H9 (cell line): ENCODE results near the gene FAIM2. TPM values are rescaled to one million over a fixed set of nuclear protein-coding genes. Genes with fewer than 3 reads are reported as not detected.

Experiments used
- DNase-seq: peaks from one replicate; pipeline ENCODE4 v3.0.0-alpha.2; 2017
- H2AFZ ChIP-seq: one replicate; pipeline ENCODE4 v1.6.1; 2013; ENCODE audit warnings: mild to moderate bottlenecking, low read length, control low read depth, moderate library complexity
- H2AK5ac ChIP-seq: 2 replicates; pipeline ENCODE4 v1.6.1; 2013; ENCODE audit warnings: low read length, control low read depth, mixed read lengths; ENCODE audit not compliant: insufficient read length
- H2BK120ac ChIP-seq: one replicate; pipeline ENCODE4 v1.6.1; 2013; ENCODE audit warnings: low read depth, mild to moderate bottlenecking, low read length, control low read depth, inconsistent platforms; ENCODE audit not compliant: poor library complexity, severe bottlenecking
- H2BK12ac ChIP-seq: 2 replicates; pipeline ENCODE4 v1.6.1; 2013; ENCODE audit warnings: low read length, control low read depth, mixed read lengths, low read depth; ENCODE audit not compliant: insufficient read length
- H2BK15ac ChIP-seq: 2 replicates; pipeline ENCODE4 v1.6.1; 2013; ENCODE audit warnings: low read depth, low read length, control low read depth
- H2BK20ac ChIP-seq: one replicate; pipeline ENCODE4 v1.6.1; 2013; ENCODE audit warnings: low read depth, mild to moderate bottlenecking, low read length, control low read depth, inconsistent platforms; ENCODE audit not compliant: poor library complexity, severe bottlenecking
- H2BK5ac ChIP-seq: 2 replicates; pipeline ENCODE4 v1.6.1; 2013; ENCODE audit warnings: low read length, control low read depth, mixed read lengths; ENCODE audit not compliant: insufficient read length
- H3K14ac ChIP-seq: 2 replicates; pipeline ENCODE4 v1.6.1; 2013; ENCODE audit warnings: low read length, control low read depth; ENCODE audit not compliant: insufficient read depth
- H3K18ac ChIP-seq: 2 replicates; pipeline ENCODE4 v1.6.1; 2013; ENCODE audit warnings: low read depth, mild to moderate bottlenecking, mixed read lengths, low read length, control low read depth; ENCODE audit not compliant: insufficient read length
- H3K23ac ChIP-seq: 2 replicates; pipeline ENCODE4 v1.6.1; 2013; ENCODE audit warnings: low read length, control low read depth, mixed read lengths, low read depth; ENCODE audit not compliant: insufficient read length
- H3K23me2 ChIP-seq: 2 replicates; pipeline ENCODE4 v1.6.1; 2013; ENCODE audit warnings: low read depth, mild to moderate bottlenecking, mixed read lengths, low read length, control low read depth; ENCODE audit not compliant: insufficient read length, poor library complexity, severe bottlenecking
- H3K27ac ChIP-seq: 2 replicates; pipeline ENCODE4 v1.5.1; 2013; ENCODE audit warnings: low read length, control low read depth, mixed read lengths, low read depth; ENCODE audit not compliant: insufficient read length
- H3K27me3 ChIP-seq: 2 replicates; pipeline ENCODE4 v1.6.1; 2013; ENCODE audit warnings: low read length, control low read depth, inconsistent platforms; ENCODE audit not compliant: insufficient read depth
- H3K4ac ChIP-seq: 2 replicates; pipeline ENCODE4 v1.6.1; 2013; ENCODE audit warnings: low read depth, mild to moderate bottlenecking, control low read depth, inconsistent platforms, low read length, moderate library complexity
- H3K4me1 ChIP-seq: 2 replicates; pipeline ENCODE4 v1.6.1; 2013; ENCODE audit warnings: low read length, control low read depth, inconsistent platforms; ENCODE audit not compliant: insufficient read depth
- H3K4me2 ChIP-seq: 2 replicates; pipeline ENCODE4 v1.6.1; 2013; ENCODE audit warnings: low read length, control low read depth, mixed read lengths; ENCODE audit not compliant: insufficient read length, insufficient read depth
- H3K56ac ChIP-seq: 2 replicates; pipeline ENCODE4 v1.6.1; 2013; ENCODE audit warnings: low read depth, mild to moderate bottlenecking, mixed read lengths, low read length, control low read depth; ENCODE audit not compliant: insufficient read length
- H3K79me1 ChIP-seq: 2 replicates; pipeline ENCODE4 v1.6.1; 2013; ENCODE audit warnings: low read depth, mild to moderate bottlenecking, moderate library complexity, low read length, control low read depth, inconsistent platforms; ENCODE audit not compliant: insufficient read depth, poor library complexity, severe bottlenecking
- H3K79me2 ChIP-seq: 2 replicates; pipeline ENCODE4 v1.6.1; 2013; ENCODE audit warnings: low read length, control low read depth, inconsistent platforms; ENCODE audit not compliant: insufficient read depth
- H3K9ac ChIP-seq: 2 replicates; pipeline ENCODE4 v1.6.1; 2013; ENCODE audit warnings: low read length, control low read depth, mixed read lengths; ENCODE audit not compliant: insufficient read length; ENCODE audit errors: extremely low read depth
- H3K9me3 ChIP-seq: one replicate; pipeline ENCODE4 v1.6.1; 2013; ENCODE audit warnings: low read depth, low read length, inconsistent platforms; ENCODE audit not compliant: control insufficient read depth
- H3T11ph ChIP-seq: one replicate; pipeline ENCODE4 v1.6.1; 2013; ENCODE audit warnings: mild to moderate bottlenecking, low read length, control low read depth, inconsistent platforms
- H4K20me1 ChIP-seq: one replicate; pipeline ENCODE4 v1.6.1; 2013; ENCODE audit not compliant: control insufficient read depth, insufficient read length, insufficient read depth
- H4K5ac ChIP-seq: 2 replicates; pipeline ENCODE4 v1.6.1; 2013; ENCODE audit warnings: low read depth, mild to moderate bottlenecking, mixed read lengths, low read length, control low read depth; ENCODE audit not compliant: insufficient read length
- H4K8ac ChIP-seq: replicated peaks from 2 replicates; pipeline ENCODE4 v1.6.1; 2013; ENCODE audit warnings: low read length, control low read depth, mixed read lengths, low read depth; ENCODE audit not compliant: insufficient read length
- H4K91ac ChIP-seq: 2 replicates; pipeline ENCODE4 v1.6.1; 2013; ENCODE audit warnings: low read depth, mild to moderate bottlenecking, moderate library complexity, mixed read lengths, low read length, control low read depth; ENCODE audit not compliant: insufficient read length
- H3K27ac Mint-ChIP-seq, 3 experiments: 2 replicates in 2 of 3; 3 replicates in 1 of 3; pipeline ENCODE4 v1.8.0; 2020 to 2021; ENCODE audit warnings: mixed read lengths in 3 of 3, mild to moderate bottlenecking in 1 of 3, moderate library complexity in 1 of 3
- H3K27me3 Mint-ChIP-seq: 2 replicates; pipeline ENCODE4 v1.8.0; 2021; ENCODE audit warnings: low read depth, mild to moderate bottlenecking, moderate library complexity, mixed read lengths
- H3K36me3 Mint-ChIP-seq, 3 experiments: 2 replicates in 2 of 3; 3 replicates in 1 of 3; pipeline ENCODE4 v1.8.0; 2020 to 2021; ENCODE audit warnings: low read depth in 3 of 3, mixed read lengths in 3 of 3; ENCODE audit not compliant: insufficient read depth in 1 of 3
- H3K4me1 Mint-ChIP-seq, 2 experiments: 2 replicates each; pipeline ENCODE4 v1.8.0; 2020; ENCODE audit warnings: mixed read lengths in 2 of 2
- H3K4me3 Mint-ChIP-seq, 2 experiments: 2 replicates in 1 of 2; 3 replicates in 1 of 2; pipeline ENCODE4 v1.8.0; 2020 to 2021; ENCODE audit warnings: mild to moderate bottlenecking in 2 of 2, mixed read lengths in 2 of 2, moderate library complexity in 1 of 2
- H3K9me3 Mint-ChIP-seq, 2 experiments: 2 replicates in 1 of 2; 3 replicates in 1 of 2; pipeline ENCODE4 v1.8.0; 2020; ENCODE audit warnings: mild to moderate bottlenecking in 2 of 2, mixed read lengths in 2 of 2, moderate library complexity in 1 of 2
- CTCF ChIP-seq: fragments of 200-600 bp; sonication (generic); conservative IDR thresholded peaks from 3 replicates; pipeline ENCODE4 v1.8.0; 2021; ENCODE audit warnings: antibody characterized with exemption, mild to moderate bottlenecking
- WGBS: extraction: QIAGEN DNeasy Blood & Tissue Kit; methylation state at CpG from one replicate; pipeline ENCODE4 v1.1.7; 2013; ENCODE audit warnings: missing lambda C conversion rate, low lambda C conversion rate, mixed read lengths; ENCODE audit not compliant: insufficient read length; ENCODE audit errors: extremely low coverage; 5-methylcytosine and 5-hydroxymethylcytosine counted together
- total RNA-seq: library from RNA; stranded (reverse); gene quantifications from 2 replicates; pipeline ENCODE4 v1.2.1, GENCODE V29; 2021

Gene FAIM2
- total RNA-seq, 1 experiment from 2014 or later: 0.42 TPM

DNA sequence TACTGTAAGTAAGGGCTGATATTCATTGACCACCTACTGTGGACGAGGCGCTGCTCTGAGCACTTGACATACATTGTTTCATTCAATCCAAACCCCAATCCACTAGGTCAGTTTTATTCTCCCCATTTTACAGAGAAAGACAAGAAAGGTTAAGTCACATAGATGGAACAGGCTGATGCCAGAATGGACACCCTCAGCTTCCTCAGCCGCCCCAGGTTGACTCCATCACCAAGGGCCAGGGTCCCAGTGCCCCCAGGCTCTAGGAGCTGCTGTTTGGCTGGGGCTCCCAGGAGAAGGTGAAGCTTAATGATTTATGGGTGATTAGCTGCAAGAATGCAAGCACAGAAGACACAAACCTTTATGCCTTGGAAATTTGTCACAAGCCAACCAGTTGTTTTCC lies 46.2 kb upstream of the FAIM2 start:
- no peak overlapping the region for H2BK120ac ChIP-seq
- no peaks in the 10 kb centered on the region; the same call in 1 of the 2 replicates for H3K4me1 ChIP-seq
- H3K79me2 ChIP-seq: no peaks in the 10 kb centered on the region
- H3K56ac ChIP-seq: no peak overlapping the region
- H3K18ac ChIP-seq: no peak overlapping the region
- H3K9ac ChIP-seq: no peak overlapping the region
- no CpG with 5 or more reads among the region's 3 CpGs for WGBS
- H3K27me3 Mint-ChIP-seq: peaks cover 15% of the 10 kb centered on the region
- no peaks in the 10 kb centered on the region for H3K79me1 ChIP-seq
- H3K4ac ChIP-seq: no peak overlapping the region
- H4K20me1 ChIP-seq: no peaks in the 10 kb centered on the region
- no peaks in the 10 kb centered on the region for H3K9me3 Mint-ChIP-seq
- no peak for TF ChIP-seq CTCF
- no peak overlapping the region for H2BK20ac ChIP-seq
- H3K23me2 ChIP-seq: peaks cover 5% of the 10 kb centered on the region
- H2AK5ac ChIP-seq: no peak overlapping the region
- H3K4me1 Mint-ChIP-seq: peaks cover 30 to 35% of the 10 kb centered on the region in 2 experiments
- no peak overlapping the region for H3K23ac ChIP-seq
- no peak overlapping the region for H2BK5ac ChIP-seq
- no peak overlapping the region for H2BK15ac ChIP-seq
- H2BK12ac ChIP-seq: no peak overlapping the region
- H3K4me2 ChIP-seq: no peak overlapping the region
- no peak overlapping the region for H3K27ac ChIP-seq
- H3K36me3 Mint-ChIP-seq: no peaks in the 10 kb centered on the region
- no peak overlapping the region for H4K5ac ChIP-seq
- no peak overlapping the region for H3K27ac Mint-ChIP-seq
- no peak overlapping the region for H3K14ac ChIP-seq
- no peaks in the 10 kb centered on the region for H3K27me3 ChIP-seq
- H3K4me3 Mint-ChIP-seq: no peak overlapping the region
- H4K8ac ChIP-seq: no peak overlapping the region
- H3T11ph ChIP-seq: no peak overlapping the region
- no peaks in the 10 kb centered on the region for H3K9me3 ChIP-seq
- no peak overlapping the region for H2AFZ ChIP-seq
- no peak for DNase-seq
- H4K91ac ChIP-seq: no peak overlapping the region
